GM23248 (cell line): ENCODE data around the gene ZNF81. TPM values are rescaled to one million over a fixed set of nuclear protein-coding genes. Genes with fewer than 3 reads are reported as not detected.
"Not testable (repeated sequence)": the region's sequence is repeated elsewhere in the genome, so short reads cannot be mapped to it uniquely, and the experiment has no call there.

ENCODE experiments used
- DNase-seq: peaks from one replicate; pipeline ENCODE4 v3.0.0-alpha.2; 2015
- H2AFZ ChIP-seq: fragments of 200-600 bp; sonication (generic); 2 replicates; pipeline ENCODE4 v1.6.1; 2016; ENCODE audit warnings: antibody characterized with exemption
- H3F3A ChIP-seq: fragments of 200-600 bp; sonication (generic); 2 replicates; pipeline ENCODE4 v1.6.1; 2016; ENCODE audit warnings: mild to moderate bottlenecking, antibody characterized with exemption, mixed run types; ENCODE audit not compliant: insufficient read depth
- H3K27ac ChIP-seq: fragments of 200-600 bp; sonication (generic); 2 replicates; pipeline ENCODE4 v1.5.1; 2016; ENCODE audit warnings: mild to moderate bottlenecking
- H3K27me3 ChIP-seq: fragments of 200-600 bp; sonication (generic); replicated peaks from 2 replicates; pipeline ENCODE4 v1.6.1; 2016; ENCODE audit warnings: mild to moderate bottlenecking; ENCODE audit not compliant: insufficient read depth
- H3K36me3 ChIP-seq: fragments of 200-600 bp; sonication (generic); 2 replicates; pipeline ENCODE4 v1.6.1; 2016; ENCODE audit warnings: low read depth, mild to moderate bottlenecking
- H3K4me1 ChIP-seq: fragments of 200-600 bp; sonication (generic); 2 replicates; pipeline ENCODE4 v1.6.1; 2016; ENCODE audit warnings: mild to moderate bottlenecking; ENCODE audit not compliant: insufficient read depth
- H3K4me2 ChIP-seq: fragments of 200-600 bp; sonication (generic); one replicate; pipeline ENCODE4 v1.6.1; 2016; ENCODE audit warnings: mild to moderate bottlenecking; ENCODE audit not compliant: unreplicated experiment
- H3K4me3 ChIP-seq: fragments of 200-600 bp; sonication (generic); 2 replicates; pipeline ENCODE4 v1.5.1; 2016; ENCODE audit warnings: mild to moderate bottlenecking
- H3K79me2 ChIP-seq: fragments of 200-600 bp; sonication (generic); 2 replicates; pipeline ENCODE4 v1.6.1; 2016; ENCODE audit warnings: mild to moderate bottlenecking; ENCODE audit not compliant: insufficient read depth
- H3K9ac ChIP-seq: fragments of 200-600 bp; sonication (generic); 2 replicates; pipeline ENCODE4 v1.6.1; 2016; ENCODE audit warnings: mild to moderate bottlenecking
- H3K9me2 ChIP-seq: fragments of 200-600 bp; sonication (generic); 2 replicates; pipeline ENCODE4 v1.6.1; 2016; ENCODE audit warnings: mixed run types, mild to moderate bottlenecking, moderate library complexity; ENCODE audit not compliant: insufficient read depth
- H3K9me3 ChIP-seq: fragments of 200-600 bp; sonication (generic); one replicate; pipeline ENCODE4 v1.6.1; 2017; ENCODE audit warnings: low read depth
- H4K20me1 ChIP-seq: fragments of 200-600 bp; sonication (generic); 2 replicates; pipeline ENCODE4 v1.6.0; 2016; ENCODE audit not compliant: insufficient read depth
- EZH2 ChIP-seq: fragments of 200-600 bp; sonication (generic); IDR thresholded peaks from 2 replicates; pipeline ENCODE4 v1.6.1; 2018; ENCODE audit warnings: antibody characterized with exemption, mild to moderate bottlenecking; ENCODE audit not compliant: insufficient read depth, poor library complexity, severe bottlenecking
- EZH2phosphoT487 ChIP-seq: fragments of 200-600 bp; sonication (generic); IDR thresholded peaks from 2 replicates; pipeline ENCODE4 v1.6.1; 2018; ENCODE audit warnings: antibody characterized with exemption, moderate library complexity, mild to moderate bottlenecking, low read depth; ENCODE audit not compliant: insufficient read depth
- WGBS, 2 experiments: methylation state at CpG; one replicate each; pipeline ENCODE4 v1.1.6; 2015 to 2017; ENCODE audit warnings: low lambda C conversion rate in 2 of 2, low coverage in 1 of 2; ENCODE audit errors: missing lambda C conversion rate in 2 of 2; 5-methylcytosine and 5-hydroxymethylcytosine counted together
- in situ Hi-C: fragments of 300-500 bp; cut with MboI; formaldehyde crosslinking; loops from 2 replicates; pipeline ENCODE4 v1.15.0; 2020
- polyA plus RNA-seq: library from polyadenylated mRNA; unstranded; fragments of >200 nt; fragmentation: Nextera tagmentation; extraction: Ambion mirVana; gene quantifications from 2 replicates; pipeline ENCODE4 v1.2.1, GENCODE V29; 2016
- total RNA-seq: library from RNA; depleted of rRNA; stranded (reverse); fragments of >200 nt; shearing (Covaris generic); gene quantifications from 2 replicates; pipeline ENCODE4 v1.2.3, GENCODE V29; 2014

The ZNF81 gene
- total and polyA plus RNA-seq, 2 experiments from 2014 or later = 2.1 to 5.4 TPM

GRCh38 chrX:47902161-47902560 lies 65.5 kb downstream of the ZNF81 start:
- H4K20me1 ChIP-seq = no peaks in the 10 kb centered on the region
- no peaks in the 10 kb centered on the region for H3F3A ChIP-seq
- no peaks in the 10 kb centered on the region for H3K36me3 ChIP-seq
- H3K4me2 ChIP-seq = no peak overlapping the region
- H3K9me3 ChIP-seq = no peaks in the 10 kb centered on the region
- H3K9ac ChIP-seq = no peak overlapping the region
- H3K4me3 ChIP-seq = no peak overlapping the region
- no peaks in the 10 kb centered on the region for H3K79me2 ChIP-seq
- no peaks in the 10 kb centered on the region for H3K4me1 ChIP-seq
- H3K27me3 ChIP-seq = no peaks in the 10 kb centered on the region
- no peaks in the 10 kb centered on the region for H3K9me2 ChIP-seq
- no peak overlapping the region for H2AFZ ChIP-seq
- no peak overlapping the region for H3K27ac ChIP-seq
- WGBS, 2 experiments = 96 to 97% methylated on average over 2 of the region's 2 CpGs
- TF ChIP-seq EZH2phosphoT487 = no peak
- TF ChIP-seq EZH2 = no peak
- no peak for DNase-seq
- in situ Hi-C loops = no loop called here

DNA sequence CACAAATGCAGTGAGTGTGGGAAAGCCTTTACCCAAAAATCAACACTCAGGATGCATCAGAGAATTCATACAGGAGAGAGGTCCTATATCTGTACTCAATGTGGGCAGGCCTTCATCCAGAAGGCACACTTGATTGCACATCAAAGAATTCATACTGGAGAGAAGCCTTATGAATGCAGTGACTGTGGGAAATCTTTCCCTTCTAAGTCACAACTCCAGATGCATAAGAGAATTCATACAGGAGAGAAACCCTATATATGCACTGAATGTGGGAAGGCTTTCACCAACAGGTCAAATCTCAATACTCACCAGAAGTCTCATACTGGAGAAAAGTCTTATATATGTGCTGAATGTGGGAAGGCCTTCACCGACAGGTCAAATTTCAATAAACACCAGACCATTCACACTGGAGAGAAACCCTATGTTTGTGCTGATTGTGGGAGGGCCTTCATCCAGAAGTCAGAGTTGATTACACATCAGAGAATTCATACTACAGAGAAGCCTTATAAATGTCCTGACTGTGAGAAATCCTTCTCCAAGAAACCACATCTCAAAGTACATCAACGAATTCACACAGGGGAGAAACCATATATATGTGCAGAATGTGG lies 79.3 kb downstream of the ZNF81 start:
- no peaks in the 10 kb centered on the region for H3F3A ChIP-seq
- no peak overlapping the region for H2AFZ ChIP-seq
- no peaks in the 10 kb centered on the region for H3K27me3 ChIP-seq
- peaks cover 11% of the 10 kb centered on the region; the same call in 1 of the 2 replicates for H3K36me3 ChIP-seq
- no peaks in the 10 kb centered on the region for H3K9me2 ChIP-seq
- no peak overlapping the region for H3K4me2 ChIP-seq
- 97 to 100% methylated on average over 2 of the region's 2 CpGs for WGBS, 2 experiments
- H3K4me3 ChIP-seq = no peak overlapping the region
- H3K27ac ChIP-seq = no peak overlapping the region
- no peaks in the 10 kb centered on the region for H3K9me3 ChIP-seq
- in situ Hi-C loops = no loop called here
- TF ChIP-seq EZH2 (no peak), EZH2phosphoT487 (no peak)
- H3K4me1 ChIP-seq = no peaks in the 10 kb centered on the region
- H3K79me2 ChIP-seq = no peaks in the 10 kb centered on the region
- no peak overlapping the region for H3K9ac ChIP-seq
- DNase-seq = no peak
- H4K20me1 ChIP-seq = no peaks in the 10 kb centered on the region

DNA sequence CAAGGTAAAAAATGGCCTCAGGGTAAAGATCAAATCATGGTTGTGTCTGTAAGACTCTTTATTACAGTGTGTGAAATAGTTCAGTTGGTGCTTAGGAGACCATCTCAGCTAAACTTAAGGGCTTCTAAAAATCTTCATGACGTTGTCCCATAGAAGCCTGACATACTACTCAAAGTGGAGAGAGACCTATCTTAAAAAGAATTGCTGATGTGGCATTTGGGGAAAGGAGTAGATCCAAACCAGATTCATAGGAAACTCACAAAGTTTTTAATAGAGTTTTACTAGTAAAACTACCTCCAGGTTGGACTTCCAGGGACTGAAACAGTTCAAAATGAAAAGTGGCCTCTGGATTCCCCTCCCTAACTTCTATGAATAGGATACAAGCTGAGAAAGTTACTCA lies 81.6 kb downstream of the ZNF81 start:
- H3K79me2 ChIP-seq = no peaks in the 10 kb centered on the region
- in situ Hi-C loops = no loop called here
- no peak for TF ChIP-seq EZH2phosphoT487
- no peak for TF ChIP-seq EZH2
- 100% methylated on average over 1 of the region's 1 CpG for WGBS, 2 experiments
- no peak overlapping the region for H3K27ac ChIP-seq
- no peaks in the 10 kb centered on the region for H3K4me1 ChIP-seq
- H3K9ac ChIP-seq = no peak overlapping the region
- H4K20me1 ChIP-seq = no peaks in the 10 kb centered on the region
- H3K27me3 ChIP-seq = no peaks in the 10 kb centered on the region
- no peak overlapping the region for H2AFZ ChIP-seq
- no peaks in the 10 kb centered on the region for H3K9me3 ChIP-seq
- H3K4me2 ChIP-seq = no peak overlapping the region
- peaks cover 11% of the 10 kb centered on the region; the same call in 1 of the 2 replicates for H3K36me3 ChIP-seq
- no peaks in the 10 kb centered on the region for H3K9me2 ChIP-seq
- H3F3A ChIP-seq = no peaks in the 10 kb centered on the region
- H3K4me3 ChIP-seq = no peak overlapping the region
- no peak for DNase-seq

DNA sequence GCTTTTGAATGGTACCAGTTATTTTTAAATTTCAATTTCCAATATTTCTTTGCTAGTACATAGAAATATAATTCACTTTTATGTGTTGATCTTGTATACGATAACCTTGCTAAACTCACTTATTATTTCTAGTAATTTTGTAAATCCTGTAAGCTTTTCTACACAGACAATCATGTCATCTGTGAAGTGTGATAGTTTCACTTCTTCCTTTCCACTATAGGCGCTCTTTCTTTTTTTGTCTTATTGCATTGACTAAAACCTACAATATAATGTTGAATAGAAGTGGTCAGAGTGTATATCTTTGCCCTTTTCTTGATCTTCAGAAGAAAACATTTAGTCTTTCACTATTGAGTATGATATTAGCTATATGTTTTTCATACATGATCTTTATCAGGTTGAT lies 90.5 kb downstream of the ZNF81 start:
- H3K4me2 ChIP-seq = no peak overlapping the region
- H3K27me3 ChIP-seq = no peaks in the 10 kb centered on the region
- no peaks in the 10 kb centered on the region for H3K79me2 ChIP-seq
- no peaks in the 10 kb centered on the region for H4K20me1 ChIP-seq
- no peaks in the 10 kb centered on the region for H3F3A ChIP-seq
- no peak for TF ChIP-seq EZH2phosphoT487
- no peak for TF ChIP-seq EZH2
- H3K36me3 ChIP-seq = no peaks in the 10 kb centered on the region
- in situ Hi-C loops = no loop called here
- 86 to 89% methylated on average over 2 of the region's 2 CpGs for WGBS, 2 experiments
- no peaks in the 10 kb centered on the region for H3K9me3 ChIP-seq
- H2AFZ ChIP-seq = no peak overlapping the region
- H3K9me2 ChIP-seq = no peaks in the 10 kb centered on the region
- no peak overlapping the region for H3K27ac ChIP-seq
- no peak overlapping the region for H3K9ac ChIP-seq
- no peak overlapping the region for H3K4me3 ChIP-seq
- H3K4me1 ChIP-seq = no peaks in the 10 kb centered on the region
- DNase-seq = no peak

GRCh38 chrX:47931970-47932369 lies 95.3 kb downstream of the ZNF81 start:
- H3K9me3 ChIP-seq, H3K9ac ChIP-seq, H3K4me3 ChIP-seq, H3K9me2 ChIP-seq, H3F3A ChIP-seq, H3K27me3 ChIP-seq, DNase-seq, H4K20me1 ChIP-seq, H2AFZ ChIP-seq, H3K36me3 ChIP-seq, H3K4me1 ChIP-seq, H3K4me2 ChIP-seq, in situ Hi-C loops, H3K79me2 ChIP-seq, H3K27ac ChIP-seq: not testable (repeated sequence)
- WGBS, 2 experiments = 65 to 88% methylated on average over 2 to 3 of the region's 3 CpGs
